HCT116 (cell line): ENCODE data around the gene IGSF21.

Experiments
- CEBPB ChIP-seq: IDR thresholded peaks from 2 replicates; pipeline ENCODE4 v1.6.1; 2012; ENCODE audit warnings: low read depth
- EZH2phosphoT487 ChIP-seq: fragments of 200-600 bp; IDR thresholded peaks from 2 replicates; pipeline ENCODE4 v1.6.1; 2018; ENCODE audit warnings: antibody characterized with exemption, borderline replicate concordance
- POLR2A ChIP-seq: IDR thresholded peaks from 2 replicates; pipeline ENCODE4 v1.7.0; 2011; ENCODE audit warnings: borderline replicate concordance; ENCODE audit not compliant: insufficient read depth, insufficient read length; ENCODE audit errors: extremely low read depth
- POLR2AphosphoS5 ChIP-seq: IDR thresholded peaks from 2 replicates; pipeline ENCODE4 v1.6.1; 2011; ENCODE audit warnings: mild to moderate bottlenecking, low read depth, low read length, moderate library complexity
- RAD21 ChIP-seq: IDR thresholded peaks from 2 replicates; pipeline ENCODE4 v1.6.1; 2012; ENCODE audit warnings: low read depth, mild to moderate bottlenecking
- SIN3A ChIP-seq: IDR thresholded peaks from 2 replicates; pipeline ENCODE4 v1.6.1; 2012; ENCODE audit warnings: low read depth
- YY1 ChIP-seq: IDR thresholded peaks from 2 replicates; pipeline ENCODE4 v1.6.1; 2011; ENCODE audit warnings: low read length, low read depth, moderate library complexity, mild to moderate bottlenecking; ENCODE audit not compliant: insufficient replicate concordance; ENCODE audit errors: extremely low read depth
- ZNF274 ChIP-seq: fragments of 200-500 bp; sonication (Bioruptor generic); IDR thresholded peaks from 2 replicates; pipeline ENCODE4 v1.6.1; 2014; ENCODE audit warnings: mild to moderate bottlenecking, low read depth, low read length, inconsistent platforms
- TF ChIP-seq, protein P1 (sequence below), 3 experiments: fragments of 200-600 bp in 1 of 3; sonication (generic) in 1 of 3; IDR thresholded peaks in 2 of 3; conservative IDR thresholded peaks in 1 of 3; 2 replicates each; pipeline ENCODE4 v1.5.1; 2012 to 2017; ENCODE audit warnings: low read depth in 2 of 3, low read length in 2 of 3, antibody characterized with exemption in 1 of 3, borderline replicate concordance in 1 of 3, control low read depth in 1 of 3, mild to moderate bottlenecking in 1 of 3, mixed read lengths in 1 of 3, mixed run types in 1 of 3, moderate library complexity in 1 of 3; ENCODE audit not compliant: insufficient read depth in 1 of 3
- TF ChIP-seq, protein P2 (sequence below): IDR thresholded peaks from 2 replicates; pipeline ENCODE4 v1.6.1; 2012; ENCODE audit warnings: low read depth
- TF ChIP-seq, protein P3 (sequence below): IDR thresholded peaks from 2 replicates; pipeline ENCODE4 v1.6.1; 2011; ENCODE audit warnings: mild to moderate bottlenecking, low read length, moderate library complexity; ENCODE audit not compliant: insufficient replicate concordance; ENCODE audit errors: extremely low read depth
- TF ChIP-seq, protein P4 (sequence below): IDR thresholded peaks from 2 replicates; pipeline ENCODE4 v1.6.1; 2012
- TF ChIP-seq, protein P5 (sequence below): IDR thresholded peaks from 2 replicates; pipeline ENCODE4 v1.6.1; 2012

DNA sequence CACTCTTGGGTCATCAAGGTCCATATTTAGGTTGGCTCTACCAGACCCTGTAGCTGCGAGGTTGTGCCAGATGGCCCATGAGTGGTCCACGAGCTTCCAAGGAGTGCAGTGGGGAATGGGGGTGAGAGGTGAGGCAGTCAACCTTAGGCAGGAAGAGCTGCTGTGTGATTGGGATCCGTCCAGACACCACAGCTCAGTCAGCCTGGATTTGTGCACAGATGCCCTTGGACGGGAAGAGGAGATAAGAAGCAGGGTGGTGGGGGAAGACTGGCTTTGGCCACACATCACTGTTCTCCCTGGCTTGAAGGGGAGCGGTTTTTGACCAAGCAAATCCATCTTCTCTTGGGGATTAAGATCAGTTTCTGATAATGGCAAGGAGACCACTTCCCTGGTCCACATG, 130.6 kb downstream of the IGSF21 start:
- TF ChIP-seq POLR2A, result no peak
- TF ChIP-seq, protein P1, sequence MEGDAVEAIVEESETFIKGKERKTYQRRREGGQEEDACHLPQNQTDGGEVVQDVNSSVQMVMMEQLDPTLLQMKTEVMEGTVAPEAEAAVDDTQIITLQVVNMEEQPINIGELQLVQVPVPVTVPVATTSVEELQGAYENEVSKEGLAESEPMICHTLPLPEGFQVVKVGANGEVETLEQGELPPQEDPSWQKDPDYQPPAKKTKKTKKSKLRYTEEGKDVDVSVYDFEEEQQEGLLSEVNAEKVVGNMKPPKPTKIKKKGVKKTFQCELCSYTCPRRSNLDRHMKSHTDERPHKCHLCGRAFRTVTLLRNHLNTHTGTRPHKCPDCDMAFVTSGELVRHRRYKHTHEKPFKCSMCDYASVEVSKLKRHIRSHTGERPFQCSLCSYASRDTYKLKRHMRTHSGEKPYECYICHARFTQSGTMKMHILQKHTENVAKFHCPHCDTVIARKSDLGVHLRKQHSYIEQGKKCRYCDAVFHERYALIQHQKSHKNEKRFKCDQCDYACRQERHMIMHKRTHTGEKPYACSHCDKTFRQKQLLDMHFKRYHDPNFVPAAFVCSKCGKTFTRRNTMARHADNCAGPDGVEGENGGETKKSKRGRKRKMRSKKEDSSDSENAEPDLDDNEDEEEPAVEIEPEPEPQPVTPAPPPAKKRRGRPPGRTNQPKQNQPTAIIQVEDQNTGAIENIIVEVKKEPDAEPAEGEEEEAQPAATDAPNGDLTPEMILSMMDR (IDR thresholded peaks at IDR 0.05 in 2 of 3, conservative IDR thresholded peaks at IDR 0.05 in 1 of 3; ENCODE audit: borderline replicate concordance in 1 of 3, insufficient read depth in 1 of 3, low read depth in 2 of 3, low read length in 2 of 3), result no peak
- no peak for TF ChIP-seq CEBPB
- no peak for TF ChIP-seq SIN3A
- TF ChIP-seq EZH2phosphoT487, result no peak
- TF ChIP-seq, protein P2, sequence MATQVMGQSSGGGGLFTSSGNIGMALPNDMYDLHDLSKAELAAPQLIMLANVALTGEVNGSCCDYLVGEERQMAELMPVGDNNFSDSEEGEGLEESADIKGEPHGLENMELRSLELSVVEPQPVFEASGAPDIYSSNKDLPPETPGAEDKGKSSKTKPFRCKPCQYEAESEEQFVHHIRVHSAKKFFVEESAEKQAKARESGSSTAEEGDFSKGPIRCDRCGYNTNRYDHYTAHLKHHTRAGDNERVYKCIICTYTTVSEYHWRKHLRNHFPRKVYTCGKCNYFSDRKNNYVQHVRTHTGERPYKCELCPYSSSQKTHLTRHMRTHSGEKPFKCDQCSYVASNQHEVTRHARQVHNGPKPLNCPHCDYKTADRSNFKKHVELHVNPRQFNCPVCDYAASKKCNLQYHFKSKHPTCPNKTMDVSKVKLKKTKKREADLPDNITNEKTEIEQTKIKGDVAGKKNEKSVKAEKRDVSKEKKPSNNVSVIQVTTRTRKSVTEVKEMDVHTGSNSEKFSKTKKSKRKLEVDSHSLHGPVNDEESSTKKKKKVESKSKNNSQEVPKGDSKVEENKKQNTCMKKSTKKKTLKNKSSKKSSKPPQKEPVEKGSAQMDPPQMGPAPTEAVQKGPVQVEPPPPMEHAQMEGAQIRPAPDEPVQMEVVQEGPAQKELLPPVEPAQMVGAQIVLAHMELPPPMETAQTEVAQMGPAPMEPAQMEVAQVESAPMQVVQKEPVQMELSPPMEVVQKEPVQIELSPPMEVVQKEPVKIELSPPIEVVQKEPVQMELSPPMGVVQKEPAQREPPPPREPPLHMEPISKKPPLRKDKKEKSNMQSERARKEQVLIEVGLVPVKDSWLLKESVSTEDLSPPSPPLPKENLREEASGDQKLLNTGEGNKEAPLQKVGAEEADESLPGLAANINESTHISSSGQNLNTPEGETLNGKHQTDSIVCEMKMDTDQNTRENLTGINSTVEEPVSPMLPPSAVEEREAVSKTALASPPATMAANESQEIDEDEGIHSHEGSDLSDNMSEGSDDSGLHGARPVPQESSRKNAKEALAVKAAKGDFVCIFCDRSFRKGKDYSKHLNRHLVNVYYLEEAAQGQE, result no peak
- TF ChIP-seq, protein P3, sequence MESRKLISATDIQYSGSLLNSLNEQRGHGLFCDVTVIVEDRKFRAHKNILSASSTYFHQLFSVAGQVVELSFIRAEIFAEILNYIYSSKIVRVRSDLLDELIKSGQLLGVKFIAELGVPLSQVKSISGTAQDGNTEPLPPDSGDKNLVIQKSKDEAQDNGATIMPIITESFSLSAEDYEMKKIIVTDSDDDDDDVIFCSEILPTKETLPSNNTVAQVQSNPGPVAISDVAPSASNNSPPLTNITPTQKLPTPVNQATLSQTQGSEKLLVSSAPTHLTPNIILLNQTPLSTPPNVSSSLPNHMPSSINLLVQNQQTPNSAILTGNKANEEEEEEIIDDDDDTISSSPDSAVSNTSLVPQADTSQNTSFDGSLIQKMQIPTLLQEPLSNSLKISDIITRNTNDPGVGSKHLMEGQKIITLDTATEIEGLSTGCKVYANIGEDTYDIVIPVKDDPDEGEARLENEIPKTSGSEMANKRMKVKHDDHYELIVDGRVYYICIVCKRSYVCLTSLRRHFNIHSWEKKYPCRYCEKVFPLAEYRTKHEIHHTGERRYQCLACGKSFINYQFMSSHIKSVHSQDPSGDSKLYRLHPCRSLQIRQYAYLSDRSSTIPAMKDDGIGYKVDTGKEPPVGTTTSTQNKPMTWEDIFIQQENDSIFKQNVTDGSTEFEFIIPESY, result no peak
- TF ChIP-seq ZNF274, result no peak
- TF ChIP-seq, protein P4, sequence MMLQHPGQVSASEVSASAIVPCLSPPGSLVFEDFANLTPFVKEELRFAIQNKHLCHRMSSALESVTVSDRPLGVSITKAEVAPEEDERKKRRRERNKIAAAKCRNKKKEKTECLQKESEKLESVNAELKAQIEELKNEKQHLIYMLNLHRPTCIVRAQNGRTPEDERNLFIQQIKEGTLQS, result no peak
- TF ChIP-seq, protein P5, sequence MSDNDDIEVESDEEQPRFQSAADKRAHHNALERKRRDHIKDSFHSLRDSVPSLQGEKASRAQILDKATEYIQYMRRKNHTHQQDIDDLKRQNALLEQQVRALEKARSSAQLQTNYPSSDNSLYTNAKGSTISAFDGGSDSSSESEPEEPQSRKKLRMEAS, result no peak
- no peak for TF ChIP-seq RAD21
- TF ChIP-seq YY1, result no peak
- TF ChIP-seq POLR2AphosphoS5, result no peak
